GM19395 (cell line): ENCODE data around the gene DOK4.
"Not testable (repeated sequence)": the region's sequence is repeated elsewhere in the genome, so short reads cannot be mapped to it uniquely, and the experiment has no call there.

Source experiments
- ATAC-seq: cut with Tn5 transposase; IDR thresholded peaks from one replicate; pipeline ENCODE4 v1.9.1; 2021; ENCODE audit warnings: mild to moderate bottlenecking, moderate library complexity; ENCODE audit not compliant: unreplicated experiment

DOK4 gene

GRCh38 chr16:57462209-57462977 is 23.9 kb downstream of the DOK4 start, which contains the start of gene POLR2C:
POLR2C (plus strand) TSS chr16:57462679; CDS start chr16:57462725, 46 bp downstream.
- ATAC-seq, result peak; percentile 91

- no peak for ATAC-seq
Measured at GRCh38 chr16:57452021-57452420, 34.3 kb downstream of the DOK4 start.

- ATAC-seq, result peak; percentile 96
Measured at GRCh38 chr16:57447186-57447962, 38.9 kb downstream of the DOK4 start, which contains the start of the genes CIAPIN1 and COQ9. CIAPIN1 (minus strand) TSS chr16:57447385; CDS start chr16:57440928, 6,457 bp downstream. COQ9 (plus strand) TSS chr16:57447479; CDS start chr16:57447506, 27 bp downstream.

- ATAC-seq, result peak; percentile 47
Measured at GRCh38 chr16:57446531-57447185, 39.6 kb downstream of the DOK4 start.

GRCh38 chr16:57445510-57445909 is 40.8 kb downstream of the DOK4 start:
- no peak for ATAC-seq

GRCh38 chr16:57444711-57445110 is 41.6 kb downstream of the DOK4 start:
- ATAC-seq, result no peak

- not testable (repeated sequence) for ATAC-seq
Measured at GRCh38 chr16:57440551-57440950, 45.7 kb downstream of the DOK4 start.

GRCh38 chr16:57439947-57440346 is 46.3 kb downstream of the DOK4 start:
- not testable (repeated sequence) for ATAC-seq

- ATAC-seq, result no peak
Measured at GRCh38 chr16:57435838-57436237, 50.5 kb downstream of the DOK4 start.

GRCh38 chr16:57434003-57434402 is 52.3 kb downstream of the DOK4 start:
- ATAC-seq, result no peak

- ATAC-seq, result no peak
Measured at GRCh38 chr16:57432989-57433388, 53.3 kb downstream of the DOK4 start.

- no peak for ATAC-seq
Measured at GRCh38 chr16:57432505-57432904, 53.8 kb downstream of the DOK4 start.

GRCh38 chr16:57430955-57431354 is 55.3 kb downstream of the DOK4 start:
- ATAC-seq, result no peak

- no peak for ATAC-seq
Measured at GRCh38 chr16:57427824-57428223, 58.5 kb downstream of the DOK4 start.

- no peak for ATAC-seq
Measured at GRCh38 chr16:57427307-57427706, 59.0 kb downstream of the DOK4 start.

GRCh38 chr16:57426356-57426755 is 59.9 kb downstream of the DOK4 start:
- no peak for ATAC-seq

GRCh38 chr16:57424583-57424982 is 61.7 kb downstream of the DOK4 start:
- no peak for ATAC-seq

- no peak for ATAC-seq
Measured at GRCh38 chr16:57423152-57423551, 63.1 kb downstream of the DOK4 start.

GRCh38 chr16:57422026-57422944 is 64.0 kb downstream of the DOK4 start:
- ATAC-seq, result no peak
